PC-3 (cell line): ENCODE results near the gene ERP27.

ENCODE experiments used
- CTCF ChIP-seq: fragments of 300-600 bp; sonication (generic); conservative IDR thresholded peaks from 2 replicates; pipeline ENCODE4 v1.5.1; 2017; ENCODE audit warnings: antibody characterized with exemption, low read depth, mild to moderate bottlenecking, low read length
- EZH2 ChIP-seq: fragments of 300-600 bp; sonication (generic); IDR thresholded peaks from one replicate; pipeline ENCODE4 v1.6.1; 2017; ENCODE audit warnings: antibody characterized with exemption, mild to moderate bottlenecking, low read length; ENCODE audit not compliant: unreplicated experiment

- TF ChIP-seq EZH2, result no peak
- TF ChIP-seq CTCF, result no peak
Measured at GRCh38 chr12:14952299-14952921, 14.1 kb upstream of the ERP27 start.
